Suprapubic skin (tissue), 4 donors: ENCODE results near the gene RAB40C.

ENCODE experiments used
- CTCF ChIP-seq, 2 donors: fragments of 200-600 bp in 1 of 2; fragments of 450-650 bp in 1 of 2; sonication (generic) in 1 of 2; IDR thresholded peaks; one replicate each; pipeline ENCODE4 v1.5.1; 2016 to 2019; ENCODE audit warnings: antibody characterized with exemption in 2 of 2, mild to moderate bottlenecking in 1 of 2, moderate library complexity in 1 of 2
- POLR2A ChIP-seq, 2 donors: fragments of 450-650 bp; IDR thresholded peaks; one replicate each; pipeline ENCODE4 v1.6.1; 2017; ENCODE audit warnings: antibody characterized with exemption in 2 of 2, mild to moderate bottlenecking in 2 of 2, moderate library complexity in 2 of 2
- POLR2AphosphoS5 ChIP-seq, 3 donors: sonication (generic); formaldehyde crosslinking; IDR thresholded peaks; one replicate each; pipeline ENCODE4 v1.6.1; 2017; ENCODE audit warnings: antibody characterized with exemption in 3 of 3

- no peak for TF ChIP-seq POLR2A (IDR thresholded peaks at IDR 0.05)
- no peak for TF ChIP-seq POLR2AphosphoS5 (IDR thresholded peaks at IDR 0.05)
- no peak for TF ChIP-seq CTCF (IDR thresholded peaks at IDR 0.05)
These were observed 21.2 kb upstream of the RAB40C start for GRCh38 chr16:568401-569258.
